HepG2 (cell line): ENCODE data around the gene RNASE13. TPM values are rescaled to one million over a fixed set of nuclear protein-coding genes. Genes with fewer than 3 reads are reported as not detected.

ENCODE experiments used
- CENPBD1 ChIP-seq: sonication (generic); formaldehyde crosslinking; IDR thresholded peaks from 2 replicates; pipeline ENCODE4 v1.8.0; 2022; ENCODE audit warnings: missing genetic modification reagents, low read depth, mild to moderate bottlenecking, borderline replicate concordance
- PCBP1 ChIP-seq: fragments of 200-400 bp; formaldehyde crosslinking; IDR thresholded peaks from 2 replicates; pipeline ENCODE4 v1.6.1; 2017; ENCODE audit warnings: mild to moderate bottlenecking, low read depth, low read length, borderline replicate concordance
- PHF20 ChIP-seq: sonication (generic); formaldehyde crosslinking; IDR thresholded peaks from 2 replicates; pipeline ENCODE4 v1.5.0; 2020; ENCODE audit warnings: mild to moderate bottlenecking, missing genetic modification reagents
- PRDM15 ChIP-seq: sonication (generic); formaldehyde crosslinking; IDR thresholded peaks from 2 replicates; pipeline ENCODE4 v1.4.0; 2020; ENCODE audit warnings: missing genetic modification reagents
- RBFOX2 ChIP-seq: fragments of 200-400 bp; formaldehyde crosslinking; IDR thresholded peaks from 2 replicates; pipeline ENCODE4 v1.6.1; 2017; ENCODE audit warnings: low read depth, mild to moderate bottlenecking, low read length
- ZBTB40 ChIP-seq, 2 experiments: fragments of 450-650 bp in 1 of 2; sonication (generic) in 1 of 2; formaldehyde crosslinking in 1 of 2; IDR thresholded peaks; 2 replicates each; pipeline versions ENCODE4 v1.6.1 to v1.8.0; 2016 to 2022; ENCODE audit warnings: antibody characterized with exemption in 1 of 2, mild to moderate bottlenecking in 1 of 2, missing genetic modification reagents in 1 of 2
- ZKSCAN1 ChIP-seq: fragments of 150-350 bp; IDR thresholded peaks from 2 replicates; pipeline ENCODE4 v1.6.1; 2014; ENCODE audit warnings: low read length
- ZNF639 ChIP-seq: conservative IDR thresholded peaks from 2 replicates; pipeline ENCODE4 v1.6.1; 2018; ENCODE audit warnings: missing genetic modification reagents
- ZSCAN12 ChIP-seq: sonication (generic); formaldehyde crosslinking; IDR thresholded peaks from 2 replicates; pipeline ENCODE4 v1.9.0; 2021; ENCODE audit warnings: mild to moderate bottlenecking, missing genetic modification reagents
- polyA plus RNA-seq, 8 experiments: library from polyadenylated mRNA; depleted of rRNA in 3 of 8; stranded (reverse) in 7 of 8; unstranded in 1 of 8; fragments of >200 nt; fragmentation: Illumina TruSeq in 4 of 8; extraction: Trizol in 4 of 8; gene quantifications; 2 replicates each; pipeline versions ENCODE4 v1.2.1 to v1.2.3, GENCODE V29; 2011 to 2016; ENCODE audit warnings: low read depth in 4 of 8, missing spikeins in 1 of 8, mixed read lengths in 1 of 8; ENCODE audit not compliant: insufficient read depth in 1 of 8
- total RNA-seq, 5 experiments: library from RNA; depleted of rRNA; stranded (reverse); fragments of >200 nt; fragmentation: Illumina TruSeq; extraction: Trizol; gene quantifications; 2 replicates each; pipeline ENCODE4 v1.2.3, GENCODE V29; 2016; ENCODE audit warnings: low read depth in 1 of 5

The RNASE13 gene
- total and polyA plus RNA-seq, 2 of the 13 experiments (the other 11 are each of a cell fraction or from before 2014, with no cell fraction given): 1.0 TPM; not detected in 1

- TF ChIP-seq PRDM15 (CRISPR knock-in tag): peak; percentile 76; the same call in 1 of the 2 replicates
- TF ChIP-seq CENPBD1: no peak
- TF ChIP-seq PHF20 (CRISPR knock-in tag): no peak
- no peak for TF ChIP-seq ZBTB40 (IDR thresholded peaks at IDR 0.05)
- 0 out of 2 replicates have a peak, but pooled peaks have one; percentile 13 for TF ChIP-seq ZBTB40 (CRISPR knock-in tag; IDR thresholded peaks at IDR 0.05)
- TF ChIP-seq ZNF639 (CRISPR knock-in tag): no peak
- no peak for TF ChIP-seq PCBP1
- no peak for TF ChIP-seq ZSCAN12 (CRISPR knock-in tag)
- no peak for TF ChIP-seq ZKSCAN1
- peak; percentile 45; the same call in 1 of the 2 replicates for TF ChIP-seq RBFOX2
Measured at GRCh38 chr14:21083565-21084325, 49.1 kb upstream of the RNASE13 start (continued).
